Measurements from ENCODE around the gene IYD.

- TF ChIP-seq CEBPB (IDR thresholded peaks at IDR 0.05) = no peak
- no peak for TF ChIP-seq MAX (IDR thresholded peaks at IDR 0.05)
- TF ChIP-seq TEAD4 (IDR thresholded peaks at IDR 0.05) = no peak
Observed at GRCh38 chr6:150366118-150366778, 2.6 kb upstream of the IYD start.

Data from Ishikawa (cell line).